Lung (tissue), 12 donors: Measurements from ENCODE around the gene SCN3B. TPM values are rescaled to one million over a fixed set of nuclear protein-coding genes. Genes with fewer than 3 reads are reported as not detected.

Experiments
- ATAC-seq: fragments of 200-7000 bp; cut with Tn5 transposase; one replicate; pipeline ENCODE4 v1.9.1; 2020; ENCODE audit warnings: moderate number of reproducible peaks; ENCODE audit not compliant: insufficient read depth, low FRiP score
- DNase-seq, 3 donors: peaks; one replicate each; pipeline ENCODE4 v3.0.0-alpha.2; 2013 to 2017
- H3K27ac ChIP-seq, 2 donors: one replicate each; pipeline ENCODE4 v1.5.1; 2013; ENCODE audit warnings: mild to moderate bottlenecking in 2 of 2, moderate library complexity in 2 of 2, control low read depth in 1 of 2, inconsistent platforms in 1 of 2, low read depth in 1 of 2, low read length in 1 of 2
- H3K27me3 ChIP-seq, 3 donors: one replicate each; pipeline ENCODE4 v1.5.1; 2013; ENCODE audit warnings: low read length in 2 of 3; ENCODE audit not compliant: control insufficient read depth in 3 of 3, insufficient read depth in 3 of 3
- H3K36me3 ChIP-seq, 4 donors: one replicate each; pipeline ENCODE4 v1.5.1; 2013; ENCODE audit warnings: low read length in 4 of 4, mild to moderate bottlenecking in 1 of 4, moderate library complexity in 1 of 4; ENCODE audit not compliant: control insufficient read depth in 4 of 4, insufficient read depth in 4 of 4
- H3K4me1 ChIP-seq, 5 donors: one replicate each; pipeline ENCODE4 v1.5.1; 2013; ENCODE audit warnings: low read length in 5 of 5, mild to moderate bottlenecking in 2 of 5, moderate library complexity in 1 of 5; ENCODE audit not compliant: control insufficient read depth in 5 of 5, insufficient read depth in 5 of 5
- H3K4me3 ChIP-seq: one replicate; pipeline ENCODE4 v1.5.1; 2013; ENCODE audit warnings: mild to moderate bottlenecking, control low read depth, moderate library complexity
- H3K9ac ChIP-seq, 2 donors: one replicate each; pipeline ENCODE4 v1.5.1; 2013; ENCODE audit warnings: low read length in 2 of 2, control low read depth in 1 of 2; ENCODE audit not compliant: insufficient read depth in 1 of 2
- H3K9me3 ChIP-seq, 4 donors: one replicate each; pipeline ENCODE4 v1.5.1; 2013; ENCODE audit warnings: low read length in 3 of 4, mild to moderate bottlenecking in 1 of 4, moderate library complexity in 1 of 4; ENCODE audit not compliant: control insufficient read depth in 4 of 4, insufficient read depth in 3 of 4
- CTCF ChIP-seq: IDR thresholded peaks from 2 replicates; pipeline ENCODE4 v1.5.1; 2012; ENCODE audit warnings: mild to moderate bottlenecking; ENCODE audit errors: control extremely low read depth, extremely low read depth
- WGBS, 2 donors: extraction: QIAGEN DNeasy Blood & Tissue Kit; methylation state at CpG; one replicate each; pipeline ENCODE4 v1.1.7; 2013; 5-methylcytosine and 5-hydroxymethylcytosine counted together
- polyA plus RNA-seq, 2 donors: library from polyadenylated mRNA; stranded (reverse); fragments of 200-250 nt; gene quantifications; one replicate each; pipeline ENCODE4 v1.2.1, GENCODE V29; 2013
- total RNA-seq, 2 donors: library from RNA; depleted of rRNA in 1 of 2; stranded (reverse); fragments of >200 nt in 1 of 2; gene quantifications; one replicate each; pipeline ENCODE4 v1.2.1, GENCODE V29; 2014 to 2021
- donor health status: control.
- donor health status: control.
- donor health status: Bipolar disorder and iron deficiency.
- donor health status: healthy.
- donor health status: DM: yes; HTN: yes; CAD: no.

SCN3B gene
- total and polyA plus RNA-seq, 4 donors = 0.72 to 2.7 (median 1.2) TPM

- peaks cover 0 to 22% (median 6%) of the 10 kb centered on the region in 4 donors for H3K36me3 ChIP-seq
- TF ChIP-seq CTCF = no peak
Observed at GRCh38 chr11:123608945-123609344, 45.5 kb downstream of the SCN3B start.

GRCh38 chr11:123608371-123608770, 46.1 kb downstream of the SCN3B start:
- WGBS, 2 donors = 92 to 97% methylated on average over 9 of the region's 9 CpGs
- H3K36me3 ChIP-seq = peaks cover 0 to 16% (median 5%) of the 10 kb centered on the region in 4 donors
- ATAC-seq = no peak

More at GRCh38 chr11:123608945-123609344, 45.5 kb downstream of the SCN3B start:
- ATAC-seq (no peak), DNase-seq (no peak)
- peaks cover 0 to 3% (median 0%) of the 10 kb centered on the region in 5 donors for H3K4me1 ChIP-seq
- no peaks in the 10 kb centered on the region for H3K9me3 ChIP-seq
- no peak overlapping the region for H3K4me3 ChIP-seq
- H3K9ac ChIP-seq = no peak overlapping the region
- WGBS, 2 donors = 94 to 95% methylated on average over 8 of the region's 8 CpGs
- no peak overlapping the region for H3K27ac ChIP-seq
- no peaks in the 10 kb centered on the region for H3K27me3 ChIP-seq

GRCh38 chr11:123607781-123608180, 46.6 kb downstream of the SCN3B start:
- no peak overlapping the region for H3K4me3 ChIP-seq
- peaks cover 0 to 11% (median 5%) of the 10 kb centered on the region in 4 donors for H3K36me3 ChIP-seq
- H3K27me3 ChIP-seq = no peaks in the 10 kb centered on the region
- H3K4me1 ChIP-seq = peaks cover 0 to 4% (median 0%) of the 10 kb centered on the region in 5 donors
- whole genome bisulfite sequencing, 2 donors = 90 to 95% methylated on average over 1 of the region's 1 CpG
- TF ChIP-seq CTCF = no peak
- H3K27ac ChIP-seq = no peak overlapping the region
- no peaks in the 10 kb centered on the region for H3K9me3 ChIP-seq
- no peak overlapping the region for H3K9ac ChIP-seq
- ATAC-seq = no peak
- no peak for DNase-seq

More at GRCh38 chr11:123608371-123608770, 46.1 kb downstream of the SCN3B start:
- Histone ChIP-seq H3K27me3 (no peaks in the 10 kb centered on the region), H3K9me3 (no peaks in the 10 kb centered on the region), H3K4me3 (no peak overlapping the region), H3K4me1 (peaks cover 0 to 4% (median 0%) of the 10 kb centered on the region in 5 donors), H3K9ac (no peak overlapping the region), H3K27ac (no peak overlapping the region)
- TF ChIP-seq CTCF = no peak
- DNase-seq = no peak

GRCh38 chr11:123603666-123604065, 50.8 kb downstream of the SCN3B start:
- Histone ChIP-seq H3K27me3 (no peaks in the 10 kb centered on the region), H3K36me3 (peaks cover 0 to 8% (median 5%) of the 10 kb centered on the region in 4 donors), H3K4me1 (peaks cover 0 to 4% (median 0%) of the 10 kb centered on the region in 5 donors), H3K27ac (no peak overlapping the region), H3K9ac (no peak overlapping the region), H3K9me3 (no peaks in the 10 kb centered on the region), H3K4me3 (no peak overlapping the region)
- TF ChIP-seq CTCF = no peak
- ATAC-seq (no peak), DNase-seq (no peak)
- 88 to 89% methylated on average over 4 of the region's 4 CpGs for WGBS, 2 donors
